Activated CD4-positive, CD25-positive, alpha-beta regulatory T cell treated with anti-CD3 and anti-CD28 coated beads, Interleukin-2, amount 50 U/mL, for 72 hours (primary cell): ENCODE measurements around the gene BCAM.

Experiments
- DNase-seq: peaks from one replicate; pipeline ENCODE4 v3.0.0; 2021

Gene BCAM

DNA sequence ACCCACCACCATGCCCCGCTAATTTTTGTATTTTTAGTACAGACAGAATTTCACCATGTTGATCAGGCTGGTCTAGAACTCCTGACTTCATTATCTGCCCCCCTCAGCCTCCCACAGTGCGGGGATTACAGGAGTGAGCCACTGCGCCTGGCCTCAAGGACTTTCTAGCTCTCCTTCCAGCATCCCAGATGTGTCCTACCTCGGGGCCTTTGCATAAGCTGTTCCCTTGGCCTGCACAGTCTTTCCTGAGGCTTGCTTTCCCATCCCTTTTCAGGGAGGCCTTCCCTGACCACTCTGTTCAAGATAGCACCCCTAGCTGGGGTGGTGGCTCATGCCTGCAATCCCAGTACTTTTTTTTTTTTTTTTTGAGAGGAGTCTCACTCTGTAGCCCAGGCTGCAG is 14.3 kb upstream of the BCAM start:
- DNase-seq, result no peak

- no peak for DNase-seq
Measured at GRCh38 chr19:44795398-44795987, 13.4 kb upstream of the BCAM start.

DNA sequence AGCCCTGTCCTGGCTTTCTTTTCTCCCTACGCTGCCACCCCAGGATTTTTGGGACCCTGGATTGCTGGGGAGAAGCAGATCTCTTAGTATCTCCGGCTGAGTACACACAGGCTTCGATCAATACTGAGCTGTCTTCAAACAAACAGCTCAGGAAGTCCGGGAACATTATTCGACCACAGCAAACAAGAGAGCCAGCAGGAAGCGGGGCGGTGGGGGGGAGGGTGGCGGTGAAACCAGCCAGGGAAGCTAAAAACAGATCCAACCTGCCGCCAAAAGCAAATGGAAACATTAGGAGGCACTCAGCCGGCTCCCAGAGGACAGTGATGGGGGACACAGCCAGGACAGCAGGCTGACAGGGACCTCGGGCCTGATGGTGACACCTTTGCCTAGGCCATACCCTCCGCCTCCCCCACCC is 12.2 kb upstream of the BCAM start:
- DNase-seq, result no peak

DNA sequence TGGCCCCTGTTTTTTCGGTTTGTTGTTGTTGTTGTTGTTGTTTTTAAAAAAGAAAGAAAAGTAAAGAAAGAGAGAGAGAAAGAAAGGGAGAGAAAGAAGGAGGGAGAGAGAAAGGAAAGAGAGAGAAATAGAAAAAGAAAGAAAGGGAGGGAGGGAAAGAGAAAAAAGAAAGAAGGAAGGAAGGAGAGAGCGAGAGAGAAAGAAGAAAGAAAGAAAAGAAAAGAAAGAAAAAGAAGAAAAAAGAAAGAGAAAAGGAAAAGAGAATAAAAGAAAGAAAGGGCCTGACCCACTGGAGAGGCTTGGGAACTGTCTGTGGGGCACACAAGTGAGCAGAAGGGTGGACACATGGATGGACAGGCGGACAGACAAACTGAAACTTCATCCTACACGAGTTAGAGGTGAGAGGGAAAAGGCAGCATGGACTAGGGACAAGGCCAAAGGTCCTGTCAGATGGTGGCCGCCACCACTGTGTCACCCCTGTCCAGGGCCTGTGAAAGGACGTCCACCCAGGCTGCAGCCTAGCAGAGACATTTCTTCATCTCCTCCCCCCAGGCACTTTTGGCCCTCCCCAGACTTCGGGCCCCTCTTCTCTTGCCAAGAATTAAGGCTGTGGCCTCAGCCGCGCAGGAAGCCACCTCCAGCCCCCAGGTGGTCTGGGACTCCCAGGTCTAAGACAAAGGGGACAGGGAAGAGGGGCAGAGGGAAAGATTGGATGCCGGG is 9.1 kb upstream of the BCAM start:
- DNase-seq, result no peak

- DNase-seq, result peak; percentile 88
Measured at GRCh38 chr19:44800461-44800860, 8.4 kb upstream of the BCAM start.

- no peak for DNase-seq
Measured at GRCh38 chr19:44803442-44804428, 5.2 kb upstream of the BCAM start.

GRCh38 chr19:44806291-44806690 is 2.6 kb upstream of the BCAM start:
- no peak for DNase-seq

DNA sequence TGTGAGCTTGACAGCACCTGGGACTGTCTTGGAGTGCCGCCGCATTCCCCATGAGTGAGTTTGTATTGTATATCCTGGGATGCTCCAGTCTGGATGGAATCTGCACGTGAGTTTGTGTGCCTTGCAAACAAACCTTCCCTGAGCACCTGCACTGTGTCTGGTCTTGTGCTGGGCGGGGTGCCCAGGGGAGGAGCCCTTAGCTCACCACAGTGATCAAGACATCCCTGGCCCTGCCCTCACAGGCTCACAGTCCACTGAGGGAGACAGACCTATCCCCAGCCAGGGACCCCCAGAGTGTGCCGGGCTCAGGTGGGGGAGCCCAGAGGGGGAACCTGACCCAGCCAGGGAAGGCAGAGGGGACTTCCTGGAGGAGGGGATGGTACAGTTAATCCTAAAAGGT is 1.7 kb upstream of the BCAM start:
- DNase-seq, result no peak

GRCh38 chr19:44807652-44808462 is 1.0 kb upstream of the BCAM start:
- no peak for DNase-seq

DNA sequence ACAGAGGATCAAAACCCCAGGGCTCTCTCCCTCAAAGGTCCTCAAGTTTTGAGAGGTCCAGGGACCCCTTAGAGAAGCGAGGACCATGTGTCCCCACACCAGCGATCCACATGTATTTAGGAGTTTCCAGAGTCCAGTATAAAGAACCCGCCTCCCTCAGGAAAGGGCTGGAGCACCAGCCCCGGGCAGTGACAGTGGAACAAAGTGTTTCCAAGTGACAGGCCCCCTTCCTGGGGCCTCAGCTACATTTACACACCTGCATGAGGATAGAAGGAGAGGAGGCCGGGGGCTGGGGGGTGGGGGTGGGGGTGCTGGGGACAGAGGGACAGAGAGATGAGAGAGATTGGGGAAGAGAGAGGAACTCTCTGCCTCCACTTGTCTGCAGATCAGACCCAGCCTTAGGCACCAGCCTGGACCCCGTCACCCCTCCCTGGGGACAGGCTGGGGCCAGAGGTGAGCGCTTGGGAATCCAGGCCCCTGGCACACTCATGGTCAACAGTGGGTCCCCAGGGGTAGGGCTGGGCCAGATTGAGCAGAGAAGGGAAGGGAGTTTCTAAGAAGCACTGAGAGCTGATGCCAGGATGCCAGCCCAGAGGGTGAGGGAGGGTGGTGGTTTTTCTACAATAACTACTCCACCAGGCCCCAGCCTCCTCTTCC is 802 bp downstream of the BCAM start:
- DNase-seq, result no peak

GRCh38 chr19:44810234-44811121 is 1.6 kb downstream of the BCAM start:
- DNase-seq, result no peak

- no peak for DNase-seq
Measured at GRCh38 chr19:44811122-44811419, 2.2 kb downstream of the BCAM start.

- no peak for DNase-seq
Measured at GRCh38 chr19:44812142-44812718, 3.3 kb downstream of the BCAM start.

DNA sequence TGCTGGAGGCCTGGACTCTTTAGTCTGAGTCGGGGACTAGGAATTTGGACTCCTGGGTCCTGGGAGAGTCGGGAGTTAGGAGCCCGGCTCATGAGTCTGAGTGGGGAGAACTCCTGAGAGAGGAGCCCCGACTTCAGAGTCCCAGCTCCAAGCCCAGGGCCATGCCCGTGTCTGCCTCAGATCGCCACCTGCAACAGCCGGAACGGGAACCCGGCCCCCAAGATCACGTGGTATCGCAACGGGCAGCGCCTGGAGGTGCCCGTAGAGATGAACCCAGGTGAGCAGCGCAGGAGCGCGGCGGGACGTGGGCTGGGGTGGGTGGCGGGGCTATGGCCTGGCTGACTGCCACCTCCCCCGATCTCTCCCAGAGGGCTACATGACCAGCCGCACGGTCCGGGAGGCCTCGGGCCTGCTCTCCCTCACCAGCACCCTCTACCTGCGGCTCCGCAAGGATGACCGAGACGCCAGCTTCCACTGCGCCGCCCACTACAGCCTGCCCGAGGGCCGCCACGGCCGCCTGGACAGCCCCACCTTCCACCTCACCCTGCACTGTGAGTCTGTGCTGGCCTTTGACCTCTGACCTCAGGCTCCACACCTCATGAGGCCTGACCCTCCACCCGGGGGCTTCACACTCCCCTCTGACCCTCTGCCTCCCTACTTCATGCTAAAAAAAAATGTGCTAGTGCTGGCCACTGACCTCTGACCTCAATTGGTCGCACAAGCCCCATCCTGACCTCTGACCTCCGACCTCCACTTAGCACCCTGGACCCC is 4.4 kb downstream of the BCAM start:
- no peak for DNase-seq

DNA sequence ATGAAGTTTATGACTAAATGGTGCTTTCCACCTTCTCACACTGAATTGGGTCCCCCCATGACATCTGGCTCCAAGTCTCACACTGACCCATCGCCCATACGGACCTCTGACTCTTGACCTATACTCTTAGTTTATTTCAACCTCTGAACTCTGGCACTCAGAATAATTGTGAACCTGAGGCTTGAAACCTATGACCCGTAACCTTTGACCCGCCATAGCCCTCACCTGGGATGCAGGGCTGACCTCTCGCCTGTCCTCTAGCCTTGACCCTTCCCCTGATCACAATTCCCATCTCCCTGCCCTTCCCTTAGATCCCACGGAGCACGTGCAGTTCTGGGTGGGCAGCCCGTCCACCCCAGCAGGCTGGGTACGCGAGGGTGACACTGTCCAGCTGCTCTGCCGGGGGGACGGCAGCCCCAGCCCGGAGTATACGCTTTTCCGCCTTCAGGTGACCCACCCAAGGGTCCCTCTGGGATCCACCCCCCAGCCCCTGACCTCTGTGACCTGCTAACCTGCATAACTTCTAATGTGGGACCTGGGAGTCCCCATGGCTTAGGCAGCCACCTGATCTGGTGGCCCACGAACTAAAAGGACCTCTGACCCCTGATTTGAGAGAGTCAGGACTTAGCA is 5.1 kb downstream of the BCAM start:
- DNase-seq, result no peak

- no peak for DNase-seq
Measured at GRCh38 chr19:44814517-44814916, 5.6 kb downstream of the BCAM start.

- DNase-seq, result no peak
Measured at GRCh38 chr19:44816301-44816700, 7.4 kb downstream of the BCAM start.

DNA sequence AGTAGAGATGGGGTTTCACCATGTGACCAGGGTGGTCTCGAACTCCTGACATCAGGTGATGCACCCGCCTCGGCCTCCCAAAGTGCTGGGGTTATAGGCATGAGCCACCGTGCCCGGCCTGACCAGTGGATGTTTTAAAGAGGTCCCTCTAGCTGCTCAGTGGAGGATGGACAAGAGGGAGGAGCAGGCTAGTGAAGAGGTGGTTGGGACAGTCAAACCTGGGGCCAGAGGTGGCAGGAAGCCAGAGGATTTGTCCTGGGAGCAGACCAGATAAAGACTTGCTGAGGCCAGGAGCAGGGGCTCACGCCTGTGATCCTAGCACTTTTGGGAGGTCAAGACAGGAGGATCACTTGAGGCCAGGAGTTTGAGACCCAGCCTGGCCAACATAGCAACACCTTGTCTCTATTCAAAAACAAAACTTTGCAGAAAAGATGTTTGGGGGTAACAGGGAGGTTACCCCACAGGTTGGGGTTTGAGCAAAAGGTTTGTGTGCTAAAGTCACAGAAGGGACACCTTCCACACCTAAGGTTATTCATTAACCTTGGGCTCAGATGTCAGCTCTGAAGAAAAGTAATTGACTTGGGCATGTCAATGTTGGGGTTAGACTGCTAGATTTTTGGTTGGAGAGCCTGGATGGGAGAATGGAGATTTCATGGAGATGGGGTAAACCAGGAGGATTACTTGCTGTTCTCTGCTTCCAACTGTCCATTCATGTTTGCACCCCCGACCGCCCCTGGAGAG is 9.0 kb downstream of the BCAM start:
- DNase-seq, result no peak

- DNase-seq, result no peak
Measured at GRCh38 chr19:44818466-44819031, 9.6 kb downstream of the BCAM start.
